ENCODE results near the gene DGKQ. TPM values are rescaled to one million over a fixed set of nuclear protein-coding genes. Genes with fewer than 3 reads are reported as not detected.

DGKQ gene
- total RNA-seq, 1 experiment from 2014 or later, result 14.2 TPM

DNA sequence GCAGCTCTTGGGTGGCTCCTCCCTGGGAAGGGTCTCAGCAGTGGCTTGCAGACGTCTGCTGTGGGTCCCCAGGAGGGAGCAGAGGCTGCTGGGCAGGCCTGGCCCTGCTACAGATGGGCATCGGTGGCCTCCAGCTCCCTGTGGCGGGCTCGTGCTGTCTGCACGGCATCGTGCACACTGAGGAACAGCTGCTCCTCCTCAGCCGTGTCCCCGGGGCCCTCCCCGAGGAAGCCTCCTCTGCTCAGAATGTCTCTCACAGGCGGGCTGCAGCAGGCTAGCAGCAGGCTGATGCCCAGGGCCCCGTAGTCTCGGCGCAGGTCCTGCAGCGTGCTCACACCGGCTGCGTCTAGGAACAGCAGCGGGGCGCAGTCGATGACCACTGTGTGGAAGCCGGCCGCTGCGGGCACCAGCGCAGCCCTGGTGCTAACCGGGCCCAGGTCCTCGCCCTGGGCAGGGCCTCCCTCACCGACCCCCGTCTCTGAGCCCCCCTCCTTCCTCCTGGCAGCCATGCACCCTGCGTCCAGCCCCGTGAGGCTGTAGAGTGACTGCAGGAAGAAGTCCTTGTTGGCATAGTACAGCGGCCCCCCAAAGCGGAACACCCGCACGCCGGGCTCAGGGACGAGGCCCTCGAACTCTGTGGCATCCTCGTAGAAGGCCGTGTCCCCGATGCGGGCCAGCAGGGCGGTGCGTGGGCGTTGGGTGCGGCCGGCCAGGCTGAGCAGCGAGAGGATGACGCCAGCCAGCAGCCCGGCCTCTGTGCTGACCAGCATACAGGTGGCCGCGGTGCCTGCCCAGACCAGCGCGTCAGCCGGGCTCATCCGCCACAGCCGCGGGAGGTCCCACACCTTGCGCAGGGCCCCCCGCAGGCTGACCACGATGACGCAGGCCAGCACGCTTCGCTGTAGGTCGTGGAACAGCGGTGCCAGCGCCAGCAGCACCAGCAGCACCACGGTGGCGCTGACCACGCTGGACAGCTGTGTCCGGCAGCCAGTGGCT, 15.7 kb upstream of the DGKQ start:
- TF ChIP-seq, protein P1, sequence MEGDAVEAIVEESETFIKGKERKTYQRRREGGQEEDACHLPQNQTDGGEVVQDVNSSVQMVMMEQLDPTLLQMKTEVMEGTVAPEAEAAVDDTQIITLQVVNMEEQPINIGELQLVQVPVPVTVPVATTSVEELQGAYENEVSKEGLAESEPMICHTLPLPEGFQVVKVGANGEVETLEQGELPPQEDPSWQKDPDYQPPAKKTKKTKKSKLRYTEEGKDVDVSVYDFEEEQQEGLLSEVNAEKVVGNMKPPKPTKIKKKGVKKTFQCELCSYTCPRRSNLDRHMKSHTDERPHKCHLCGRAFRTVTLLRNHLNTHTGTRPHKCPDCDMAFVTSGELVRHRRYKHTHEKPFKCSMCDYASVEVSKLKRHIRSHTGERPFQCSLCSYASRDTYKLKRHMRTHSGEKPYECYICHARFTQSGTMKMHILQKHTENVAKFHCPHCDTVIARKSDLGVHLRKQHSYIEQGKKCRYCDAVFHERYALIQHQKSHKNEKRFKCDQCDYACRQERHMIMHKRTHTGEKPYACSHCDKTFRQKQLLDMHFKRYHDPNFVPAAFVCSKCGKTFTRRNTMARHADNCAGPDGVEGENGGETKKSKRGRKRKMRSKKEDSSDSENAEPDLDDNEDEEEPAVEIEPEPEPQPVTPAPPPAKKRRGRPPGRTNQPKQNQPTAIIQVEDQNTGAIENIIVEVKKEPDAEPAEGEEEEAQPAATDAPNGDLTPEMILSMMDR (conservative IDR thresholded peaks at IDR 0.05; ENCODE audit: low read depth, low read length), result no peak
- no peak for TF ChIP-seq EZH2phosphoT487 (IDR thresholded peaks at IDR 0.05; ENCODE audit: borderline replicate concordance, low read length)
- no peak for TF ChIP-seq EZH2 (IDR thresholded peaks at IDR 0.05; ENCODE audit: low read length, unreplicated experiment)
- BruUV-seq (replicated peaks), result no TSS peak
- Histone ChIP-seq H3K9me3 (ENCODE audit: low read length) (no peaks in the 10 kb centered on the region), H3K9me2 (replicated peaks; ENCODE audit: low read length) (no peaks in the 10 kb centered on the region), H3K27me3 (ENCODE audit: low read length) (no peaks in the 10 kb centered on the region), H4K20me1 (ENCODE audit: low read length) (no peaks in the 10 kb centered on the region), H3K36me3 (ENCODE audit: low read depth, low read length) (no peaks in the 10 kb centered on the region), H2AFZ (ENCODE audit: low read length) (no peak overlapping the region), H3K27ac (ENCODE audit: low read length) (no peak overlapping the region), H3F3A (ENCODE audit: low read length, unreplicated experiment) (no peaks in the 10 kb centered on the region), H3K9ac (ENCODE audit: low read length) (no peak overlapping the region), H3K4me1 (ENCODE audit: insufficient read depth, low read length) (peaks cover 35% of the 10 kb centered on the region), H3K4me2 (ENCODE audit: low read length) (no peak overlapping the region), H3K4me3 (ENCODE audit: low read length) (no peak overlapping the region), H3K79me2 (ENCODE audit: low read length) (peaks cover 5% of the 10 kb centered on the region; the same call in 1 of the 2 replicates)
- ChIA-PET POLR2A (ENCODE audit: unreplicated experiment) (no interaction called here), CTCF (no interaction called here)
- ATAC-seq, result no peak
- intact Hi-C loops (cut with micrococcal nuclease), result no loop called here
- DNase-seq, result no peak

DNA sequence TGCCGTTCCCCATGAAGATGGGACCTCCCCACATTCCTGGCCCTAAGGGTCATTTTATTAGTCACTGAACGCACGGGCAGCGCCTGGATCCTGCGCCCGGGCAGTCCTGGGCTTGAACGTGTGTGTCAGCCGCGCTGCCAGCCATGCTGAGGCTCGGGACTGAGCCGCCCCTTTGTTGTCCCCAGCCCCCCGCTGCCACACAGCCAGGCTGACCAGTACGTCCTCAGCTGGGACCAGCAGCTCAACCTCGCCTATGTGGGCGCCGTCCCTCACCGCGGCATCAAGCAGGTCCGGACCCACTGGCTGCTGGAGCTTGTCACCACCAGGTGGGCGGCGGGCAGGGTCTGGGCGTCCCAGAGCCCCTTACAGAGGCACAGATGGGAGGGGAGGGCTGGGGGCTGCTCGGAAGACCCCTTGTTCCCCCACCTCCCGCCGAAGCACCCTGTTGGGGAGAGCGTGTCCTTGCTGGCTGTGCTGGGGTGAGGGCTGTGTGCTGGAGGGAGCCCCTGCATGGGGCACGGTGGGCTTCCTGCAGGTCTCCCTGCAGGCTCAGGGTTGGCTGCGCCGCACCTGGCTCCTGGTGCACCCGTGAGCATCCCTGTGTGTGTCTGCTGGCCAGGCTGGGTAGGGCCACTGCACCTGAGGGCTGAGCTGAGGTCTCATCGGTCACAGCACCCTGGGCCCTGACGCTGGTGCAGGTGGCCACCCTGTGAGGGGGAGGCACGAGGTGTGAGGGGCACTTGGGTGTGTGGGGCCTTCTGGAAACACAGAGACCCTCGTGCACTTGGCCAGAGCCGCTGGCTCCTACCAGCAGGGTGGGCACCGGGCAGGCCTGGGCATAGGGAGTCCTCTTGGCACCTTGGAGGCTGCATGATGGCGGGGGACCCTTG, 14.5 kb upstream of the DGKQ start:
- no peak for ATAC-seq
- Histone ChIP-seq H3K27ac (ENCODE audit: low read length) (0 out of 2 replicates have a peak overlapping the region, but pooled peaks have one; percentile 13), H3K79me2 (ENCODE audit: low read length) (peaks cover 5% of the 10 kb centered on the region; the same call in 1 of the 2 replicates), H3K4me2 (ENCODE audit: low read length) (peak overlapping the region; percentile 94), H3K27me3 (ENCODE audit: low read length) (no peaks in the 10 kb centered on the region), H3F3A (ENCODE audit: low read length, unreplicated experiment) (no peaks in the 10 kb centered on the region), H3K4me3 (ENCODE audit: low read length) (peak overlapping the region; percentile 78), H3K9me3 (ENCODE audit: low read length) (no peaks in the 10 kb centered on the region), H3K4me1 (ENCODE audit: insufficient read depth, low read length) (peaks cover 30% of the 10 kb centered on the region), H3K36me3 (ENCODE audit: low read depth, low read length) (no peaks in the 10 kb centered on the region), H3K9me2 (replicated peaks; ENCODE audit: low read length) (no peaks in the 10 kb centered on the region), H4K20me1 (ENCODE audit: low read length) (no peaks in the 10 kb centered on the region), H2AFZ (ENCODE audit: low read length) (peak overlapping the region; percentile 86), H3K9ac (ENCODE audit: low read length) (peak overlapping the region; percentile 66; the same call in 1 of the 2 replicates)
- ChIA-PET POLR2A (ENCODE audit: unreplicated experiment) (no interaction called here), CTCF (no interaction called here)
- DNase-seq, result peak; percentile 76
- no peak for TF ChIP-seq EZH2phosphoT487 (IDR thresholded peaks at IDR 0.05; ENCODE audit: borderline replicate concordance, low read length)
- no peak for TF ChIP-seq EZH2 (IDR thresholded peaks at IDR 0.05; ENCODE audit: low read length, unreplicated experiment)
- TF ChIP-seq, protein P1 (conservative IDR thresholded peaks at IDR 0.05; ENCODE audit: low read depth, low read length), result no peak
- intact Hi-C loops (cut with micrococcal nuclease), result no loop called here
- BruUV-seq (replicated peaks), result TSS peak; percentile 24

Measured in PC-3 (cell line).